Liver (tissue), 3 donors: Measurements from ENCODE around the gene TSPOAP1.

ENCODE experiments used
- CTCF ChIP-seq: fragments of 150-350 bp; IDR thresholded peaks from 2 replicates; pipeline ENCODE4 v1.5.1; 2017; ENCODE audit warnings: improper control_type of control experiment, low read depth, low read length; ENCODE audit not compliant: missing input control
- GABPA ChIP-seq, 2 donors: IDR thresholded peaks in 1 of 2; conservative IDR thresholded peaks in 1 of 2; 2 replicates each; pipeline ENCODE4 v1.6.1; 2016; ENCODE audit warnings: antibody characterized with exemption in 2 of 2, mild to moderate bottlenecking in 1 of 2, moderate library complexity in 1 of 2
- HNF4A ChIP-seq, 2 donors: conservative IDR thresholded peaks; 2 replicates each; pipeline ENCODE4 v1.6.1; 2016; ENCODE audit warnings: antibody characterized with exemption in 2 of 2, mild to moderate bottlenecking in 2 of 2
- JUND ChIP-seq, 2 donors: IDR thresholded peaks; 2 replicates each; pipeline ENCODE4 v1.6.1; 2016; ENCODE audit warnings: antibody characterized with exemption in 2 of 2
- MAX ChIP-seq: IDR thresholded peaks from 2 replicates; pipeline ENCODE4 v1.6.1; 2016; ENCODE audit warnings: antibody characterized with exemption
- NR2F2 ChIP-seq: IDR thresholded peaks from 2 replicates; pipeline ENCODE4 v1.6.1; 2016; ENCODE audit warnings: antibody characterized with exemption
- RAD21 ChIP-seq, 2 donors: IDR thresholded peaks; 2 replicates each; pipeline ENCODE4 v1.6.1; 2016; ENCODE audit warnings: antibody characterized with exemption in 2 of 2, mild to moderate bottlenecking in 2 of 2
- REST ChIP-seq: IDR thresholded peaks from 2 replicates; pipeline ENCODE4 v1.6.1; 2016; ENCODE audit warnings: antibody characterized with exemption, mild to moderate bottlenecking
- SP1 ChIP-seq: IDR thresholded peaks from 2 replicates; pipeline ENCODE4 v1.6.1; 2018; ENCODE audit warnings: antibody characterized with exemption, mild to moderate bottlenecking
- TAF1 ChIP-seq: conservative IDR thresholded peaks from 2 replicates; pipeline ENCODE4 v1.6.1; 2016; ENCODE audit warnings: antibody characterized with exemption, mild to moderate bottlenecking
- YY1 ChIP-seq: IDR thresholded peaks from 2 replicates; pipeline ENCODE4 v1.6.1; 2016; ENCODE audit warnings: antibody characterized with exemption, mild to moderate bottlenecking
- donor health status: healthy.
- donor health status: healthy.

- TF ChIP-seq NR2F2: no peak
- TF ChIP-seq CTCF: no peak
- TF ChIP-seq YY1: no peak
- TF ChIP-seq GABPA (IDR thresholded peaks at IDR 0.05 in 1 of 2, conservative IDR thresholded peaks at IDR 0.05 in 1 of 2): no peak
- TF ChIP-seq RAD21 (IDR thresholded peaks at IDR 0.05): no peak
- TF ChIP-seq SP1: no peak
- TF ChIP-seq HNF4A (conservative IDR thresholded peaks at IDR 0.05): no peak
- no peak for TF ChIP-seq JUND (IDR thresholded peaks at IDR 0.05)
- TF ChIP-seq REST: no peak
- no peak for TF ChIP-seq MAX
- TF ChIP-seq TAF1: no peak
Measured at GRCh38 chr17:58321571-58322525, 6.7 kb downstream of the TSPOAP1 start.
